Measurements from ENCODE around the gene CCT7. TPM values are rescaled to one million over a fixed set of nuclear protein-coding genes. Genes with fewer than 3 reads are reported as not detected.

Gene CCT7
- total RNA-seq, 2 experiments from 2014 or later: 362 to 449 TPM

GRCh38 chr2:73268830-73269685 lies 35.0 kb downstream of the CCT7 start:
- ATAC-seq: peak; percentile 98
- peak overlapping the region; percentile 42 for H3K4me3 Mint-ChIP-seq
- no peaks in the 10 kb centered on the region for H3K27me3 Mint-ChIP-seq
- no peak overlapping the region for H3K27ac Mint-ChIP-seq
- peaks cover 29% of the 10 kb centered on the region for H3K4me1 Mint-ChIP-seq
- no peaks in the 10 kb centered on the region for H3K9me3 Mint-ChIP-seq (ENCODE audit: low read depth)
- peaks cover 8% of the 10 kb centered on the region for H3K36me3 Mint-ChIP-seq
- CTCF ChIA-PET: interaction anchor here (0.8 to 2.3 kb wide), 5 partner anchors 10 to 31 kb away, joined by 3 to 12 read pairs (median 4); partner anchors contain the start of gene FBXO41
- peak; percentile 90 for DNase-seq

- DNase-seq (no peak), ATAC-seq (no peak)
- Mint-ChIP-seq H3K36me3 (peaks cover 8% of the 10 kb centered on the region), H3K9me3 (ENCODE audit: low read depth) (no peaks in the 10 kb centered on the region), H3K4me3 (peak overlapping the region; percentile 66), H3K27ac (peak overlapping the region; percentile 41), H3K27me3 (no peaks in the 10 kb centered on the region), H3K4me1 (peaks cover 29% of the 10 kb centered on the region)
- CTCF ChIA-PET: interaction anchor here (0.9 to 1.5 kb wide), 2 partner anchors 9 to 21 kb away, joined by 3 to 5 read pairs; no protein-coding TSS in a partner anchor
These were observed 35.8 kb downstream of the CCT7 start for GRCh38 chr2:73269686-73270465.

- H3K36me3 Mint-ChIP-seq: peaks cover 10% of the 10 kb centered on the region
- H3K9me3 Mint-ChIP-seq (ENCODE audit: low read depth): no peaks in the 10 kb centered on the region
- DNase-seq: no peak
- H3K4me1 Mint-ChIP-seq: peaks cover 24% of the 10 kb centered on the region
- no peak overlapping the region for H3K4me3 Mint-ChIP-seq
- CTCF ChIA-PET: interaction anchor here (0.7 to 1.4 kb wide), 3 partner anchors 16 to 39 kb away, joined by 3 to 4 read pairs (median 3); partner anchors contain the start of gene PRADC1
- H3K27ac Mint-ChIP-seq: no peak overlapping the region
- H3K27me3 Mint-ChIP-seq: no peaks in the 10 kb centered on the region
- ATAC-seq: no peak
These were observed 38.2 kb downstream of the CCT7 start for GRCh38 chr2:73272270-73272669.

- Mint-ChIP-seq H3K27me3 (no peaks in the 10 kb centered on the region), H3K4me3 (no peak overlapping the region)
These were observed 45.7 kb downstream of the CCT7 start for GRCh38 chr2:73279852-73280251.

GRCh38 chr2:73281244-73281643 lies 47.1 kb downstream of the CCT7 start:
- peaks cover 30% of the 10 kb centered on the region for H3K4me1 Mint-ChIP-seq
- CTCF ChIA-PET: interaction anchor here (4.3 kb wide), 1 partner anchor 9 kb away, joined by 21 read pairs; no protein-coding TSS in a partner anchor
- no peaks in the 10 kb centered on the region for H3K27me3 Mint-ChIP-seq
- no peak for ATAC-seq
- no peak for DNase-seq
- H3K9me3 Mint-ChIP-seq (ENCODE audit: low read depth): no peaks in the 10 kb centered on the region
- no peak overlapping the region for H3K4me3 Mint-ChIP-seq
- H3K27ac Mint-ChIP-seq: no peak overlapping the region
- peaks cover 7% of the 10 kb centered on the region for H3K36me3 Mint-ChIP-seq

More at GRCh38 chr2:73279852-73280251, 45.7 kb downstream of the CCT7 start:
- no peak for DNase-seq
- Mint-ChIP-seq H3K9me3 (ENCODE audit: low read depth) (no peaks in the 10 kb centered on the region), H3K36me3 (peaks cover 9% of the 10 kb centered on the region), H3K27ac (no peak overlapping the region), H3K4me1 (peaks cover 18% of the 10 kb centered on the region)
- ATAC-seq: no peak
- CTCF ChIA-PET: interaction anchor here (4.3 kb wide), 1 partner anchor 10 kb away, joined by 21 read pairs; no protein-coding TSS in a partner anchor

GRCh38 chr2:73282924-73283544 lies 48.9 kb downstream of the CCT7 start:
- CTCF ChIA-PET: no interaction called here

GRCh38 chr2:73283545-73284295 lies 49.6 kb downstream of the CCT7 start:
- CTCF ChIA-PET: no interaction called here
- DNase-seq (peak; percentile 51), ATAC-seq (peak; percentile 31)
- H3K27me3 Mint-ChIP-seq: peaks cover 11% of the 10 kb centered on the region
- peaks cover 3% of the 10 kb centered on the region for H3K36me3 Mint-ChIP-seq
- no peaks in the 10 kb centered on the region for H3K9me3 Mint-ChIP-seq (ENCODE audit: low read depth)
- peak overlapping the region; percentile 84 for H3K4me3 Mint-ChIP-seq
- H3K4me1 Mint-ChIP-seq: peaks cover 27% of the 10 kb centered on the region
- H3K27ac Mint-ChIP-seq: peak overlapping the region; percentile 71

More at GRCh38 chr2:73282924-73283544, 48.9 kb downstream of the CCT7 start:
- H3K36me3 Mint-ChIP-seq: peaks cover 3% of the 10 kb centered on the region
- no peak for ATAC-seq
- DNase-seq: no peak
- peaks cover 27% of the 10 kb centered on the region for H3K4me1 Mint-ChIP-seq
- peak overlapping the region; percentile 71 for H3K27ac Mint-ChIP-seq
- no peaks in the 10 kb centered on the region for H3K9me3 Mint-ChIP-seq (ENCODE audit: low read depth)
- H3K4me3 Mint-ChIP-seq: peak overlapping the region; percentile 84
- H3K27me3 Mint-ChIP-seq: peaks cover 4% of the 10 kb centered on the region

- Mint-ChIP-seq H3K27me3 (peaks cover 19% of the 10 kb centered on the region), H3K36me3 (peaks cover 3% of the 10 kb centered on the region), H3K4me3 (peak within 1 kb of the TSS; percentile 84), H3K27ac (peak within 1 kb of the TSS; percentile 74), H3K4me1 (peaks cover 27% of the 10 kb centered on the region), H3K9me3 (ENCODE audit: low read depth) (no peaks in the 10 kb centered on the region)
- CTCF ChIA-PET: interaction anchor here (1.3 to 1.5 kb wide), 4 partner anchors 16 to 72 kb away, joined by 4 to 5 read pairs (median 4); partner anchors contain the start of gene PRADC1
- DNase-seq (peak; percentile 87), ATAC-seq (peak; percentile 86)
These were observed 50.4 kb downstream of the CCT7 start, which contains the start of gene FBXO41 for GRCh38 chr2:73284296-73285158. TSS of gene FBXO41 (minus strand) at chr2:73284478. CDS start at chr2:73269630, 14,848 bp downstream.

GRCh38 chr2:73285159-73285739 lies 51.1 kb downstream of the CCT7 start:
- Mint-ChIP-seq H3K36me3 (peaks cover 3% of the 10 kb centered on the region), H3K27ac (peak overlapping the region; percentile 74), H3K4me3 (peak overlapping the region; percentile 84), H3K4me1 (peaks cover 27% of the 10 kb centered on the region), H3K9me3 (ENCODE audit: low read depth) (no peaks in the 10 kb centered on the region), H3K27me3 (peaks cover 26% of the 10 kb centered on the region)
- peak; percentile 50 for ATAC-seq
- DNase-seq: peak; percentile 77
- CTCF ChIA-PET: interaction anchor here (1.3 to 1.5 kb wide), 4 partner anchors 17 to 73 kb away, joined by 4 to 5 read pairs (median 4); partner anchors contain the start of gene PRADC1

GRCh38 chr2:73286134-73286655 lies 52.1 kb downstream of the CCT7 start:
- DNase-seq (no peak), ATAC-seq (no peak)
- peaks cover 29% of the 10 kb centered on the region for H3K4me1 Mint-ChIP-seq
- H3K9me3 Mint-ChIP-seq (ENCODE audit: low read depth): no peaks in the 10 kb centered on the region
- peaks cover 35% of the 10 kb centered on the region for H3K27me3 Mint-ChIP-seq
- H3K36me3 Mint-ChIP-seq: no peaks in the 10 kb centered on the region
- CTCF ChIA-PET: no interaction called here
- H3K4me3 Mint-ChIP-seq: no peak overlapping the region
- peak overlapping the region; percentile 3 for H3K27ac Mint-ChIP-seq

GRCh38 chr2:73289304-73289703 lies 55.2 kb downstream of the CCT7 start:
- CTCF ChIA-PET: interaction anchor here (0.8 to 5.9 kb wide), 12 partner anchors 10 to 406 kb away, joined by 3 to 56 read pairs (median 8); partner anchors contain the start of genes CCT7 and PRADC1
- Mint-ChIP-seq H3K4me3 (no peak overlapping the region), H3K27ac (no peak overlapping the region), H3K36me3 (no peaks in the 10 kb centered on the region), H3K27me3 (peaks cover 58% of the 10 kb centered on the region), H3K9me3 (ENCODE audit: low read depth) (no peaks in the 10 kb centered on the region), H3K4me1 (peaks cover 31% of the 10 kb centered on the region)
- DNase-seq (no peak), ATAC-seq (no peak)

All from activated CD8-positive, alpha-beta memory T cell treated with anti-CD3 and anti-CD28 coated beads, Interleukin-2, amount 10 ng/mL, durations not matched to agents 7 days and 5 days (primary cell).